OCI-LY1 (cell line): ENCODE data around the gene SEC24B.

Experiments used
- H2AFZ ChIP-seq: fragments of 200-600 bp; sonication (generic), shearing (Covaris generic); 2 replicates; pipeline ENCODE4 v1.6.0; 2014; ENCODE audit warnings: antibody characterized with exemption, mild to moderate bottlenecking, low read length
- H3F3A ChIP-seq: fragments of 200-600 bp; sonication (generic), shearing (Covaris generic); 2 replicates; pipeline ENCODE4 v1.6.0; 2014; ENCODE audit warnings: mild to moderate bottlenecking, antibody characterized with exemption, low read length, moderate library complexity; ENCODE audit not compliant: insufficient read depth
- H3K27ac ChIP-seq: fragments of 200-600 bp; sonication (generic); 2 replicates; pipeline ENCODE4 v1.5.1; 2014; ENCODE audit warnings: low read length, mixed run types, mild to moderate bottlenecking, low read depth; ENCODE audit not compliant: poor library complexity, severe bottlenecking
- H3K27me3 ChIP-seq: fragments of 200-600 bp; sonication (generic); 2 replicates; pipeline ENCODE4 v1.6.0; 2014; ENCODE audit warnings: antibody characterized with exemption, mild to moderate bottlenecking, low read length, moderate library complexity; ENCODE audit not compliant: insufficient read depth
- H3K36me3 ChIP-seq: fragments of 200-600 bp; sonication (generic); 2 replicates; pipeline ENCODE4 v1.6.1; 2014; ENCODE audit warnings: mild to moderate bottlenecking, antibody characterized with exemption, low read length, moderate library complexity, mixed read lengths; ENCODE audit not compliant: insufficient read depth
- H3K4me1 ChIP-seq: fragments of 200-600 bp; sonication (generic); 2 replicates; pipeline ENCODE4 v1.5.1; 2014; ENCODE audit warnings: mild to moderate bottlenecking, low read length, moderate library complexity; ENCODE audit not compliant: insufficient read depth, severe bottlenecking
- H3K4me2 ChIP-seq: fragments of 200-600 bp; sonication (generic), shearing (Covaris generic); 2 replicates; pipeline ENCODE4 v1.6.1; 2014; ENCODE audit warnings: low read length
- H3K4me3 ChIP-seq: fragments of 200-600 bp; sonication (generic); 2 replicates; pipeline ENCODE4 v1.5.1; 2014; ENCODE audit warnings: low read length, low read depth, mild to moderate bottlenecking, mixed read lengths; ENCODE audit not compliant: poor library complexity, severe bottlenecking
- H3K79me2 ChIP-seq: fragments of 200-600 bp; shearing (Covaris generic); 2 replicates; pipeline ENCODE4 v1.6.1; 2016; ENCODE audit warnings: mixed run types, low read length, mixed read lengths; ENCODE audit not compliant: insufficient read depth
- H3K9ac ChIP-seq: fragments of 200-600 bp; sonication (generic), shearing (Covaris generic); 2 replicates; pipeline ENCODE4 v1.6.1; 2014; ENCODE audit warnings: mild to moderate bottlenecking, low read length, mixed read lengths
- H3K9me2 ChIP-seq: fragments of 200-600 bp; sonication (generic), shearing (Covaris generic); 2 replicates; pipeline ENCODE4 v1.6.1; 2014; ENCODE audit warnings: low read depth, mild to moderate bottlenecking, low read length, mixed read lengths
- H3K9me3 ChIP-seq: fragments of 200-600 bp; shearing (Covaris generic); 2 replicates; pipeline ENCODE4 v1.6.1; 2014; ENCODE audit warnings: low read length, mixed read lengths
- H4K20me1 ChIP-seq: fragments of 200-600 bp; sonication (generic), shearing (Covaris generic); 2 replicates; pipeline ENCODE4 v1.6.0; 2016; ENCODE audit warnings: mild to moderate bottlenecking, low read length; ENCODE audit not compliant: insufficient read depth
- EZH2 ChIP-seq: fragments of 200-600 bp; sonication (generic), shearing (Covaris generic); IDR thresholded peaks from 2 replicates; pipeline ENCODE4 v1.8.0; 2017; ENCODE audit warnings: borderline replicate concordance, mixed run types, mild to moderate bottlenecking, antibody characterized with exemption, low read length, moderate library complexity, mixed read lengths
- TF ChIP-seq, protein P1 (sequence below): fragments of 200-600 bp; sonication (generic), shearing (Covaris generic); IDR thresholded peaks from 2 replicates; pipeline ENCODE4 v1.5.1; 2017; ENCODE audit warnings: mild to moderate bottlenecking, antibody characterized with exemption, low read length, moderate library complexity, mixed read lengths

SEC24B gene

DNA sequence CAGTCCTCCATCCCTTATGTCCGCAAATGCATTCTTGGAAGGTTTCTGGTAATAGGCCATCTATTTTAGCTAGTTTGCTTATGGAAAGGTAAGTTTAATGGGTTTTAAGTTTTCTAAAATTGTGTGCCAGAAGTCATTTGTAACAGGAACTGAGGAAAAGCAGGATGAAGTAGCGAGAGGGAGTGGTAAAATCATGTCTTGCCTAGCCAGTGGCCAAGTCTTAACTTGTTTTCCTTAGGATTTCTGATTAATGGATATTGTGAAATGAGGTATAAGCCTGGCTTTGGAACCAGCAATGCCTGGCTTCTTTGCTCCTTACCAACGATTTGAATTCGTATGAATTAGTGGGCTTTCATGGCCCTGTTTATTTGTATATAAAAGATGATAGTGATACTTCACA, 7.3 kb downstream of the SEC24B start:
- Histone ChIP-seq H3K9me3 (no peaks in the 10 kb centered on the region), H3K4me2 (no peak overlapping the region), H2AFZ (no peak overlapping the region), H3K9ac (no peak overlapping the region), H3K4me1 (peaks cover 61% of the 10 kb centered on the region), H3K27me3 (no peaks in the 10 kb centered on the region), H4K20me1 (peaks cover 5% of the 10 kb centered on the region; the same call in 1 of the 2 replicates), H3F3A (no peaks in the 10 kb centered on the region), H3K4me3 (no peak overlapping the region), H3K27ac (no peak overlapping the region), H3K79me2 (peaks cover 90% of the 10 kb centered on the region), H3K9me2 (no peaks in the 10 kb centered on the region), H3K36me3 (peaks cover 8% of the 10 kb centered on the region)
- TF ChIP-seq EZH2, result no peak
- TF ChIP-seq, protein P1, sequence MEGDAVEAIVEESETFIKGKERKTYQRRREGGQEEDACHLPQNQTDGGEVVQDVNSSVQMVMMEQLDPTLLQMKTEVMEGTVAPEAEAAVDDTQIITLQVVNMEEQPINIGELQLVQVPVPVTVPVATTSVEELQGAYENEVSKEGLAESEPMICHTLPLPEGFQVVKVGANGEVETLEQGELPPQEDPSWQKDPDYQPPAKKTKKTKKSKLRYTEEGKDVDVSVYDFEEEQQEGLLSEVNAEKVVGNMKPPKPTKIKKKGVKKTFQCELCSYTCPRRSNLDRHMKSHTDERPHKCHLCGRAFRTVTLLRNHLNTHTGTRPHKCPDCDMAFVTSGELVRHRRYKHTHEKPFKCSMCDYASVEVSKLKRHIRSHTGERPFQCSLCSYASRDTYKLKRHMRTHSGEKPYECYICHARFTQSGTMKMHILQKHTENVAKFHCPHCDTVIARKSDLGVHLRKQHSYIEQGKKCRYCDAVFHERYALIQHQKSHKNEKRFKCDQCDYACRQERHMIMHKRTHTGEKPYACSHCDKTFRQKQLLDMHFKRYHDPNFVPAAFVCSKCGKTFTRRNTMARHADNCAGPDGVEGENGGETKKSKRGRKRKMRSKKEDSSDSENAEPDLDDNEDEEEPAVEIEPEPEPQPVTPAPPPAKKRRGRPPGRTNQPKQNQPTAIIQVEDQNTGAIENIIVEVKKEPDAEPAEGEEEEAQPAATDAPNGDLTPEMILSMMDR, result no peak

DNA sequence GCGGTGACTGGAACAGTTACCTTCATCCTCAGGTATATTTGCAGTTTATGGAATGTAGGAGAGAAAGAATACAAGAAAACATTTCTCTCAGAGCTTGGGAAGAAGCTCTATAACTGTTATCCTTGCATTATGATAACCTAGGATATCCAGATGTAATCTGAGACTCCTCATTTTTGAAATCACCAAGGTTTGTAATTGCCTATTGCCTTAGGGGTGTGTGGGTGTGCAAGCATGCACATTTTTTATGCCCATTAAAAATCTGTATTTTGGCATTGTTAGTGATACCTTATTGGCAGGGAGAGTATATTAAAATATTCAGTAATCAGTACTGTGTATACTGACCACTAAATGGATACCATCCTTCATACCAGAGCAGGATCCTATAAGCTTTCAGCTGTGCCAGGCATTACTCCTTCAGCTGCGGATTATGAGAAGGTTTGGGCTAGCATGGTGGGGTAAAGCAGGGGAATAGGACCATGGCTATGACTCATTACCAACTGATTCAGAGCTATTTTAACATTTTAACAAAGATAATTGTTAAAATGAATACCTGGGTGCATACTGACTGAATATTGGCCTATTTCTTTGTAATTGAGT, 8.3 kb downstream of the SEC24B start:
- no peak overlapping the region for H3K9ac ChIP-seq
- H3K36me3 ChIP-seq, result peaks cover 13% of the 10 kb centered on the region
- no peaks in the 10 kb centered on the region for H3K27me3 ChIP-seq
- TF ChIP-seq, protein P1, result no peak
- no peak for TF ChIP-seq EZH2
- H3K4me3 ChIP-seq, result no peak overlapping the region
- peaks cover 5% of the 10 kb centered on the region; the same call in 1 of the 2 replicates for H4K20me1 ChIP-seq
- no peak overlapping the region for H2AFZ ChIP-seq
- no peaks in the 10 kb centered on the region for H3F3A ChIP-seq
- no peaks in the 10 kb centered on the region for H3K9me2 ChIP-seq
- H3K4me1 ChIP-seq, result peaks cover 54% of the 10 kb centered on the region
- peaks cover 90% of the 10 kb centered on the region for H3K79me2 ChIP-seq
- no peaks in the 10 kb centered on the region for H3K9me3 ChIP-seq
- no peak overlapping the region for H3K4me2 ChIP-seq
- H3K27ac ChIP-seq, result no peak overlapping the region

DNA sequence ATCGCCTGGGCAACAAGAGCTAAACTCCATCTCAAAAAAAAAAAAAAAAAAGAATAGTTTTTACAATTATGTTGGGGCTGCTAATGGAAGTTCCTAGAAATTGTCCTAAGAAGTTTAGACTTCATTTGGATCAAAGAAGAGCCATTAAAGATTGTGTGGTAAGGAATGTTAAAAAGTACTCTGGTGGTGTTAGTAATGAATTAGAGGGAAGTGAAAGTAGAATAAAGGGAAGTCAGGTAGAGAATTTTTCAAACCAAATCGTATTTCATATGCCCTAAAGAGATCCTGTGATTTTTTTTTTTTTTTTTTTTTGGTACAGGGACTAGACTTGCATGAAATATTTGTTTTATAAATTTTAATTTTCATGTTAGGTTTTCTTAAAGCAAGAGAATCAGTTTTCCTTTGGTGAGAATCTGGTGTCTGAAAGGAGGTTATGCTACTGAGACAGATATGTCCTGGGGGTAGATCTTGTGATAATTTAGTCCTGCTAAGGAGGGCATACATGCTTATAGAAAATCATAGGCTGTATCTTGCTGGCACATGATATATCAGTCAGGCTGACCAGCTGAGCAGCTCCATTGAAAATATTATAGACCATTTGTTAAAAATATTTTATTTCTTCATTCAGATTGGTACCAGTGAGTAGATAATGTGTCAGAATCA, 10.7 kb downstream of the SEC24B start:
- H3K9ac ChIP-seq, result no peak overlapping the region
- no peaks in the 10 kb centered on the region for H3K9me3 ChIP-seq
- peaks cover 17% of the 10 kb centered on the region for H3K36me3 ChIP-seq
- H3K27ac ChIP-seq, result peak overlapping the region; percentile 21
- H4K20me1 ChIP-seq, result peaks cover 5% of the 10 kb centered on the region; the same call in 1 of the 2 replicates
- H3K4me1 ChIP-seq, result peaks cover 41% of the 10 kb centered on the region
- peak overlapping the region; percentile 20; the same call in 1 of the 2 replicates for H3K4me2 ChIP-seq
- H2AFZ ChIP-seq, result no peak overlapping the region
- peaks cover 82% of the 10 kb centered on the region for H3K79me2 ChIP-seq
- H3F3A ChIP-seq, result no peaks in the 10 kb centered on the region
- H3K9me2 ChIP-seq, result no peaks in the 10 kb centered on the region
- no peaks in the 10 kb centered on the region for H3K27me3 ChIP-seq
- no peak for TF ChIP-seq EZH2
- TF ChIP-seq, protein P1, result no peak
- H3K4me3 ChIP-seq, result no peak overlapping the region
